Measurements from ENCODE around the gene TPT1.
A peak's percentile ranks its signal among the peaks of the same experiment; 100 is the strongest.

TPT1 gene

GRCh38 chr13:45333251-45333976 is 7.6 kb downstream of the TPT1 start:
- Histone ChIP-seq H3K4me1 (ENCODE audit: insufficient read depth, low read length, severe bottlenecking) (peaks cover 16% of the 10 kb centered on the region), H3K27me3 (ENCODE audit: insufficient read depth, low read length) (no peaks in the 10 kb centered on the region), H3K36me3 (ENCODE audit: insufficient read depth, low read length) (peaks cover 46% of the 10 kb centered on the region), H3K9me2 (ENCODE audit: low read depth, low read length) (no peaks in the 10 kb centered on the region), H3K4me3 (ENCODE audit: low read depth, low read length, poor library complexity, severe bottlenecking) (no peak overlapping the region), H3K4me2 (ENCODE audit: low read length) (no peak overlapping the region), H4K20me1 (ENCODE audit: insufficient read depth, low read length) (no peaks in the 10 kb centered on the region), H3K9me3 (ENCODE audit: low read length) (no peaks in the 10 kb centered on the region), H2AFZ (ENCODE audit: low read length) (no peak overlapping the region), H3K79me2 (ENCODE audit: insufficient read depth, low read length) (no peaks in the 10 kb centered on the region), H3F3A (ENCODE audit: insufficient read depth, low read length) (peaks cover 22% of the 10 kb centered on the region), H3K27ac (ENCODE audit: low read depth, low read length, poor library complexity, severe bottlenecking) (peak overlapping the region; percentile 29), H3K9ac (ENCODE audit: low read length) (no peak overlapping the region)
- TF ChIP-seq EZH2 (IDR thresholded peaks at IDR 0.05; ENCODE audit: borderline replicate concordance, low read length) (no peak), CTCF (IDR thresholded peaks at IDR 0.05; ENCODE audit: low read length) (no peak)

- Histone ChIP-seq H3K36me3 (ENCODE audit: insufficient read depth, low read length) (peaks cover 40% of the 10 kb centered on the region), H3K9me3 (ENCODE audit: low read length) (no peaks in the 10 kb centered on the region), H3F3A (ENCODE audit: insufficient read depth, low read length) (peaks cover 22% of the 10 kb centered on the region), H3K79me2 (ENCODE audit: insufficient read depth, low read length) (no peaks in the 10 kb centered on the region), H3K27ac (ENCODE audit: low read depth, low read length, poor library complexity, severe bottlenecking) (no peak overlapping the region), H3K4me3 (ENCODE audit: low read depth, low read length, poor library complexity, severe bottlenecking) (no peak overlapping the region), H2AFZ (ENCODE audit: low read length) (no peak overlapping the region), H3K9me2 (ENCODE audit: low read depth, low read length) (no peaks in the 10 kb centered on the region), H3K9ac (ENCODE audit: low read length) (no peak overlapping the region), H4K20me1 (ENCODE audit: insufficient read depth, low read length) (no peaks in the 10 kb centered on the region), H3K4me1 (ENCODE audit: insufficient read depth, low read length, severe bottlenecking) (peaks cover 15% of the 10 kb centered on the region), H3K27me3 (ENCODE audit: insufficient read depth, low read length) (no peaks in the 10 kb centered on the region), H3K4me2 (ENCODE audit: low read length) (no peak overlapping the region)
- TF ChIP-seq EZH2 (IDR thresholded peaks at IDR 0.05; ENCODE audit: borderline replicate concordance, low read length) (no peak), CTCF (IDR thresholded peaks at IDR 0.05; ENCODE audit: low read length) (no peak)
Observed at GRCh38 chr13:45332831-45333219, 8.2 kb downstream of the TPT1 start.

GRCh38 chr13:45332036-45332830 is 8.8 kb downstream of the TPT1 start:
- Histone ChIP-seq H3K4me2 (ENCODE audit: low read length) (no peak overlapping the region), H3K27me3 (ENCODE audit: insufficient read depth, low read length) (no peaks in the 10 kb centered on the region), H2AFZ (ENCODE audit: low read length) (no peak overlapping the region), H3K9me2 (ENCODE audit: low read depth, low read length) (no peaks in the 10 kb centered on the region), H3K36me3 (ENCODE audit: insufficient read depth, low read length) (peaks cover 34% of the 10 kb centered on the region), H3K9ac (ENCODE audit: low read length) (no peak overlapping the region), H3K4me1 (ENCODE audit: insufficient read depth, low read length, severe bottlenecking) (peaks cover 15% of the 10 kb centered on the region), H3F3A (ENCODE audit: insufficient read depth, low read length) (peaks cover 22% of the 10 kb centered on the region), H3K4me3 (ENCODE audit: low read depth, low read length, poor library complexity, severe bottlenecking) (no peak overlapping the region), H4K20me1 (ENCODE audit: insufficient read depth, low read length) (no peaks in the 10 kb centered on the region), H3K79me2 (ENCODE audit: insufficient read depth, low read length) (no peaks in the 10 kb centered on the region), H3K9me3 (ENCODE audit: low read length) (no peaks in the 10 kb centered on the region), H3K27ac (ENCODE audit: low read depth, low read length, poor library complexity, severe bottlenecking) (no peak overlapping the region)
- TF ChIP-seq EZH2 (IDR thresholded peaks at IDR 0.05; ENCODE audit: borderline replicate concordance, low read length) (no peak), CTCF (IDR thresholded peaks at IDR 0.05; ENCODE audit: low read length) (no peak)
